HG03565 (cell line): ENCODE results near the gene KLF16.

Experiments
- ATAC-seq: cut with Tn5 transposase; IDR thresholded peaks from one replicate; pipeline ENCODE4 v1.9.1; 2021; ENCODE audit warnings: mild to moderate bottlenecking, moderate library complexity; ENCODE audit not compliant: unreplicated experiment

The KLF16 gene

GRCh38 chr19:1871140-1871597, 7.8 kb upstream of the KLF16 start:
- no peak for ATAC-seq

DNA sequence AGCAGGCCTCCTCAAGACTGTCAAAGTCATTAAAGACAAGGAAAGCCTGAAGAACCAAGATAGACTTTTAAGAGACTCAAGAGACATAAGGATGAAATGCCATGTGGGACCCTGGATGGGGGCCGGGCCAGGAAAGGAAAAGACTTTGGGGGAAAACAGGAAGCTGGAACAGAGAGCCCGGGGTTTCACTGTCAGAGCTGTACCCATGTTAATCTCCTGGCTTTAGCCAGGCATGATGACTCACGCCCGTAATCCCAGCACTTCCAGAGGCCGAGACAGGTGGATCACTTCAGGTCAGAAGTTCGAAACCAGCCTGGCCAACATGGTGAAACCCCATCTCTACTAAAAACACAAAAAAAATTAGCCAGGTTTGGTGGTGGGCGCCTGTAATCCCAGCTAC, 5.6 kb upstream of the KLF16 start:
- no peak for ATAC-seq

DNA sequence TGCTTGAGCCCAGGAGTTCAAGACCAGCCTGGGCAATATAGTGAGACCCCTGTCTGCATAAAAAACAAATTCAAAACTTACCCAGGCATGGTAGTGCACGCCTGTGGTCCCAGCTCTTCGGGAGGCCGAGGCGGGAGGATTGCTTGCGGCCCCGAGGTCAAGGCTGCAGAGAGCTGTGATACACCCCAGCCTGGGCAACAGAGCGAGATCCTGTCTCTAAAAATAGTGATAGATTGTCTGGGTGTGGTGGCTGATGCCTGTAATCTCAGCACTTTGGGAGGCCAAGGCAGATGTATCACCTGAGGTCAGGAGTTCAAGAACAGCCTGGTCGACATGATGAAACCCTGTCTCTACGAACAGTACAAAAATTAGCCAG, 4.0 kb upstream of the KLF16 start:
- no peak for ATAC-seq

DNA sequence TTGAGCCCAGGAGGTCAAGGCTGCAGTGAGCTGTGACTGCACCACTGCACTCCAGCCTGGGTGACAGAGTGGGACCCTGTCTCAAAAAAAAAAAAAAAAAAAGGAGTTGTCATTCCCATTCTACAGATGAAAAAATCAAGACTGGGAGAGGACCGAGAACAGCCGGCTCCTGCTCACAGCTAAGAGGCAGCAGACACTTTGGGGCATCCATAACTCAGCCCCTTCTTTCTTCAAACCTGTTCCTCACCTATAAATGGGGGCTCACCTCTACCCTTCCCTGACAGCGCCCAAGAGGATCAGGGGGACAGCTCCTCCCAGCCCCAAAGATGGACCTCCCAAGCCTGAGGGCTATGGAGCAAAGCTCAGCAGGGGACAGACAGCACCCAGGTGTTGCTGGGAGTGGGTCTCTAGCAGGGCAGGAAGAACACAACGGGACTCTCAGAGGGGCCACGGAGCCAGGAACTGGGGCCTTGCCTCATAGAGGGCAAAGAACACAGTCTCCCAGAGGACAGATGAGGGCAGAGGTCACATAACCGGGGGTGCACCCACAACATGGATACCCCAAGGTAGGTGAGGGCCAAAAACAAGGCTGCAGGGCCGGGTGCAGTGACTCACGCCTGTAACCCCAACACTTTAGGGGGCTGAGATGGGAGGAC, 3.4 kb upstream of the KLF16 start:
- no peak for ATAC-seq

- ATAC-seq = no peak
Observed at GRCh38 chr19:1865172-1866010, 2.0 kb upstream of the KLF16 start.

DNA sequence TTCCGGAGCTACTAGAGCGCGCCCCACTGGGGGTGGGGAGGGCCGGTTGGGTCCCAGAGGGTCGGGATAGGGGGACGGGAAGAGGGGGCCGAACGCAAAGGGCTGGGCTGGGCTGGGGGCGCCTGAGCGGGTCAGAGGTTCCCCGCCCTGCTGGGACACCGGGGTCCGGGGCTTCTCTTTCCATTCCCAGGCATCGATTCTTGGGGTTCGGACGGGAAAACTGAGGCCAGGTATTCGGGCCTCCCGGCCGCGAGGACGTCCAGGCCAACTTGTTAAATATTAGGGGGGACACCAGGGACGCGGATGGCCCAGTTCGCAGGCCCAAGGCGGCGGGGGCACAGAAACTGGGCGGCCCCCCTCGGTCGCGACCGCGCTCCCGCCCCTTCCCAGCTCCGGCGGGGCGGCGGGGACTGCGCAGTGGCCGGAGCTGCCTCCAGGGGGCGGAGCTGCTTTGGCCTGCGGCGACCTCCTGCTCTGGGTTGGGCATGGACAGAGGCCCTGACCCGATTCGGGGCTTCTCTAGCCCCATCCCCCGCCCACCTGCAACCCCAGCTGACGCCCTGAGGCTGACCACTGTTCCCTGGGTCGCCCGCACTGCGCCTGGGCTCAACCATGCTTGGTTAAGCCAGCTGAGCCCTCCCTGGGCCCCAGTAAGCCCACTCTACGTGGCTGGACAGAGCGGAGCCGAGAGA, 1.2 kb upstream of the KLF16 start:
- ATAC-seq = peak; percentile 22

- ATAC-seq = peak; percentile 39
Observed at GRCh38 chr19:1863638-1864479, 480 bp upstream of the KLF16 start.

DNA sequence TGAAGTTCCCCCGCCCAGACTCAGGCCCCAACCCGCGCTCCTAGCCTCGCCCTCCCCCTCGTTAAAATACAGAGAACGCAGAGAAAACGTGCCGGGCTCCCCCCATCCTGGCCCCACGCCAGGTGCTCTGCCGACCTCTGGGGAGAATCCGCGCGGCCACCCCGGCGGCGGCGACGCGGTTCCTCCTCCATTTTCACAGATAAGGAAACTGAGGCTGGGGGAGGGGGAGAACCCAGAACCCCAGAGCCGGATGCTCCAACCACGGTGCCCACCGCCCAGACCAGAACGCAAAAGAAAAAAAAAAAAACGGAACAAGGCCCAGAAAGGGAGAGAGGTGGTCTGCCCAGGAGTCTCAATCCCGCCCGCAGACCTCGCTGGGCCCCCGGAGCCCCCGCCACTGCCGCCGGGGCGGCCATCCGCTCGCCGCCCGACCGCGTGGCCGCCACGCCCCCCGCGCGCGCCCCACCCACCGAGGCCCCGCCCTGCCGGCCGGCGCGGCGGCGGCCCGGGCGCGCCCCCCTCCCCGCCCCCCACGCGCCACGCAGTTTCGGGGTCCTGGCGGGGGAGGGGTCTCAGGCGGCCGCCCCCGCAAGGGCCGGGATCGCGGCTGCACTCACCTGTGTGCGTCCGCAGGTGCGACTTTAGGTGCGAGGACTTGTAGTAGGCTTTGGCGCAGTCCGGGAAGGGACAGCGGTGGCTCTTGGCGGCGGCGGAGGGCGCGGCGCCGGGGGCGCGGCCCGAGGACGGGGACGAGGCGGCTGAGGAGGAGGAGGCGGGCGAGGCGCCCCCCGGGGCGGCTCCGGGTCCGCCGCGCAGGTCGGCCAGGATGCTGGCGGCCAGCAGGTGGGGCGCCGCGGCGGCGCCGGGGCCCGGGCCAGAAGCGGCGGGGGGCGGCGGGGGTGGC, 703 bp downstream of the KLF16 start:
- peak; percentile 2 for ATAC-seq

DNA sequence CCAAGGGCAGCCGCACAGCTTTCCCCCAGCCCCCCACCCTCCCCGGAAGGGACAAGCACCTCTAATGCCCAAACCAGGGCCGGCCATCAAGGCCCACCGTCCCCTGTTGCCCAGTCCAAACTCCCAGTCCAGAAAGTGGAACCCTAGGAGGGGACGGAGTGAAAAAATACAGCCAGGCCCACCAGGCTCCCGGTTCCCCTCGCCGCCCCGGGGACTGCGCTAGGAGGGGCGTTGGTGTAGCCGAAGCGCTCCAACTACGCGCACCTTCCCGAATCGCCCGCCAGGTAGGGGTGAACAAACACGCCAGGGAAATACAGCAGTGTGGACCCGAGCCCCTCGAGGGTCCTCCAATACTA, 1.3 kb downstream of the KLF16 start:
- no peak for ATAC-seq

GRCh38 chr19:1861599-1862031, 1.8 kb downstream of the KLF16 start:
- no peak for ATAC-seq

DNA sequence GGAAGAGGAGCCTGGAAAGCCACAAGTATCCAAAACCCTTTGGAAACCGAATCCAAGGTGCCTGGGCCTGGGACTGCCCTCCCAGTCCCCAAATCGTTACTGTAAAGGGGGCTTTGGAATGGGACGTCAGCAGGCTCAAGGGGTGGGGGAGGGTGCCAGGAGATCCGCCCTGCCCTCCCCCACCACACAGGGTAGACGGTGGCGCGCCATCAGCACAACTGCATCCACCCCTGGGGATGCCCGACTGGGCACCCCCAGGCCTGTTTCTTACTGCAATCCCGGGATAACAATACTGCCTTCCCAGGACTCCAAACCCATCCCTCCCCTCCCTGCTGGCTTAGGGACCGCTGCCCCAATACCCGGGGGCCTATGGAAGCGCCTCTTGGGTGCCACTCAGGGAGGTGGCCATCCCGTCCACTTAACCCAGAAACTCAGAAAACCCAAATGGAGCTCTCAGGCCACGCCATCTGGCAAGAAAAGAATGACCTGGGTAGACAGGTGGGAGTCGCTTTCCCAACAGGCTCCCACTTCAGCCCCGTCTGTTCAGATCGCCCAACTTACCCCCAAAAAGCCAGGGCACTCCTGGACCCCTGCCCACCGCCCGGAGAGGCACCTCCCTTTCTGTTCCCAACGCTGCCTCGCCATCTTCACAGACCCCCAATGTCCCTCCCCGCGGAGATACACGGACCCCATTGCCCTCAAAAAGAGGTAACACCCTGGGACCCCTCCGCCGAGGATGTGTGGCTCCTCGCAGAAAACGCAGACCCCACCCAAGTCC, 2.4 kb downstream of the KLF16 start:
- no peak for ATAC-seq

GRCh38 chr19:1860042-1860775, 3.2 kb downstream of the KLF16 start:
- ATAC-seq = no peak

- no peak for ATAC-seq
Observed at GRCh38 chr19:1859331-1859781, 4.0 kb downstream of the KLF16 start.

DNA sequence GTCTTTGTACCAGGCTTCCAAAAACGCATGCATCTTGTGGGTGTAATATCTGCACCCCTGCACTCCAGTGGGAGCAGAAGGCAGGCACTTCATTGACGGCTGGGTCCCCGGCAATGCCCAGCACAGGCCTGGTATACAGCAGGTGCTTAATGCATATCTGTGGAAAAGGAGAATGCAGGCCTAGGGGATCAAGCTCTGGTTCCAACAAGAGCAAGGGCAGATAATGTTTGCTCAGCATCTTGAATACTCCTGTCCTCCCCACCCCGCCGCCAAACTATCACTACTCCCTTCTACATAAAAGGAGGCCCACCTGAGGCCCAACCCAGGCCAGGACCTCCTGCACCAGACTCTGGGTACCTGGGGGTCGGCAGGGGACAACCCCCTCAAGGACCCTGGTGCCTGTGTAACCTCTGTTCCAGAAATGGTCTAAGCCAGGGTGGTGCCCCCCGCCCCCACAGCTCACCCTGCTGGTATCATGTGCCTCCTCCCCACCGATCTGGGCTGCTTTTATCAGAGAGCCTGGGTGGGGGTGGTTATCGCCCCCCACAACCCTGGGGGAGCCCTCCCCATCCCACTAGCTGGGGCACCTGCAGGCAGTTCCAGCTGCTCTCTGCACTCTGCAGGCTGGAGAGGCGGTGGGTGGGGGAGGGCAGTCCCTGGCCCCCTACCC, 4.8 kb downstream of the KLF16 start:
- ATAC-seq = no peak

- no peak for ATAC-seq
Observed at GRCh38 chr19:1857648-1858326, 5.6 kb downstream of the KLF16 start.

DNA sequence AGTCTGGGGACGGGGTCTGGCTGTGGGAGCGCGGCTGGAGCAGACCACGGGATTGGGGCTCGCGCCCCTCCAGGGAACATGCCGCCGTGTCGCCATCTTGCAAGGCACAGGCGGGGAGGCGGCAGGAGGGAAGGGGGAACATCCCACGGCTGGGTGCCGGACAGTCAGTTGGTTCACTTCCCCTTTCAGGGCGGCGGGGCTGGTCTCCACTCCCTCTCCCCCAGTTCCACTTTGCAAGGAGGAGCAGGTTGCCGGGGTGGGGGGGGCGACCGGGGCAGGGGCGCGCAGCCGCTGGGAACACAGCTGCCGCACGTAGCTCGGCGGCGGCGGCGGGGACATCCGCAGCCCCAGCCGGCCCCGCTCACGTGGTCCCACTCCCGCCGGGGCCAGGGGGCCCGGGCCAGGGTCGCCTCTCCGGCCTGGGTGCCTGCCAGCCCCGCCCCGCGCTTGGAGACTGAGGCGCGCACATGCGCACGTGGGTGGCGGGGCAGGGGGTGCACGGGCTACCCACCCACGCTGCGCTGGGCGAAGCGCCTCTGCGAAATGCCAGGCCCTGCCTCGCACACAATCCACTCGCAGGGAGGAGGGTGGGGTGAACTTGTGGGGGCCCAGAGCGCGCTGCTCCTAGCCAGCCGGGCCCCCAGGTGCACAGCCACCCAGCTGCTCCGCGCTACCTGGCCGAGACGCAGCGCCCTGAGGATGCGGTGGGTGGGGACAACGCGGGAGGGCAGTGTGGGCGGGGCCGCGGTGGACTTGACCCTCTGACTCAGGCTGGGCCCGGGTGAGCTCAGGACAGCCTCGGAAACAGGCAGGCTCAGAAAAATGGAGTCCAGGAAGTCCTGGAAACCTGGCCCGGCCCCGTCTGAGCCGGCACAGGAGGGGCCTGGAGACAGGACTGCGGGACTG, 6.4 kb downstream of the KLF16 start:
- ATAC-seq = no peak
